Ishikawa (cell line): ENCODE data around the gene ASXL1.

ENCODE experiments used
- CREB1 ChIP-seq: IDR thresholded peaks from 2 replicates; pipeline ENCODE4 v1.6.1; 2012; ENCODE audit warnings: low read depth
- TF ChIP-seq, protein P1 (sequence below): IDR thresholded peaks from 2 replicates; pipeline ENCODE4 v1.6.1; 2012

DNA sequence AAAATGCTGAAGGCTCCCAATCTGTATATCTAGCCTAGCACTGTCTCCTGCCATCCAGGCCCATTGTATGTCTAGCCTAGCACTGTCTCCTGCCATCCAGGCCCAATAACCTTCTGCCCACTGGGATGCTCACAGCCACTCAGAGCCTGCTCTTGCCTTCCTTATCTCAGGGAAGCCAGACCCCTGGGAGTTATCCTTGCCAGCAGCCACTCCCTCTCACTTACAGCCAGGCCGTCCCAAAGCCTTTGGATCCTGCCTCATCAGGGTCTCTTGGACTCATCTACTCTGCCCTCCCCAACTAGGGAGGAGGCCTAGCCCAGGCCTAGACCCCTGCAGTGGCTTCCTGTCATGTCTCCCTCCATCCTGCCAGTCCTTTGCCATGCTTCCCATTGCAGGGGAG lies 43.4 kb upstream of the ASXL1 start:
- no peak for TF ChIP-seq CREB1
- TF ChIP-seq, protein P1, sequence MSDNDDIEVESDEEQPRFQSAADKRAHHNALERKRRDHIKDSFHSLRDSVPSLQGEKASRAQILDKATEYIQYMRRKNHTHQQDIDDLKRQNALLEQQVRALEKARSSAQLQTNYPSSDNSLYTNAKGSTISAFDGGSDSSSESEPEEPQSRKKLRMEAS = no peak
